HepG2 (cell line): Measurements from ENCODE around the gene LRRC15. TPM values are rescaled to one million over a fixed set of nuclear protein-coding genes. Genes with fewer than 3 reads are reported as not detected.

Experiments
- ARHGAP35 ChIP-seq: sonication (generic); formaldehyde crosslinking; IDR thresholded peaks from 2 replicates; pipeline ENCODE4 v1.9.0; 2022; ENCODE audit warnings: mild to moderate bottlenecking, inconsistent platforms, moderate library complexity, missing genetic modification reagents, borderline replicate concordance
- FOXP4 ChIP-seq: sonication (generic); formaldehyde crosslinking; IDR thresholded peaks from 2 replicates; pipeline ENCODE4 v1.4.0; 2020; ENCODE audit warnings: missing genetic modification reagents
- GATAD2A ChIP-seq: IDR thresholded peaks from 2 replicates; pipeline ENCODE4 v1.6.1; 2016
- HMG20A ChIP-seq: IDR thresholded peaks from 2 replicates; pipeline ENCODE4 v1.6.1; 2016; ENCODE audit warnings: borderline replicate concordance
- KDM3A ChIP-seq: IDR thresholded peaks from 2 replicates; pipeline ENCODE4 v1.6.1; 2018; ENCODE audit warnings: low read depth, missing compliant biosample characterization
- KLF16 ChIP-seq, 2 experiments: sonication (generic) in 1 of 2; formaldehyde crosslinking in 1 of 2; IDR thresholded peaks; 2 replicates each; pipeline versions ENCODE4 v1.6.1 to v1.8.0; 2016 to 2023; ENCODE audit warnings: missing genetic modification reagents in 2 of 2, missing compliant biosample characterization in 1 of 2
- KMT2A ChIP-seq: sonication (generic); formaldehyde crosslinking; IDR thresholded peaks from 2 replicates; pipeline ENCODE4 v1.4.0; 2020; ENCODE audit warnings: missing genetic modification reagents
- MZF1 ChIP-seq: sonication (generic); formaldehyde crosslinking; IDR thresholded peaks from 2 replicates; pipeline ENCODE4 v1.8.1; 2023; ENCODE audit warnings: mild to moderate bottlenecking, missing genetic modification reagents, borderline replicate concordance
- NCOA5 ChIP-seq: sonication (generic); formaldehyde crosslinking; IDR thresholded peaks from 2 replicates; pipeline ENCODE4 v1.4.0; 2020; ENCODE audit warnings: missing genetic modification reagents
- SSRP1 ChIP-seq: IDR thresholded peaks from 2 replicates; pipeline ENCODE4 v1.6.1; 2016; ENCODE audit warnings: control low read depth
- STAT5B ChIP-seq: sonication (generic); formaldehyde crosslinking; IDR thresholded peaks from 2 replicates; pipeline ENCODE4 v1.4.0; 2020; ENCODE audit warnings: missing genetic modification reagents
- TAF1 ChIP-seq: sonication (generic); formaldehyde crosslinking; IDR thresholded peaks from 2 replicates; pipeline ENCODE4 v1.4.0; 2020; ENCODE audit warnings: missing genetic modification reagents
- TMF1 ChIP-seq: sonication (generic); formaldehyde crosslinking; IDR thresholded peaks from 2 replicates; pipeline ENCODE4 v1.8.1; 2022; ENCODE audit warnings: low read depth, missing genetic modification reagents
- USF2 ChIP-seq, 2 experiments: sonication (generic) in 1 of 2; formaldehyde crosslinking in 1 of 2; IDR thresholded peaks; 2 replicates each; pipeline versions ENCODE4 v1.5.1 to v1.6.1; 2011 to 2020; ENCODE audit warnings: borderline replicate concordance in 1 of 2, low read depth in 1 of 2, low read length in 1 of 2, mild to moderate bottlenecking in 1 of 2, missing genetic modification reagents in 1 of 2, moderate library complexity in 1 of 2
- ZBTB1 ChIP-seq: sonication (generic); formaldehyde crosslinking; IDR thresholded peaks from 2 replicates; pipeline ENCODE4 v1.4.0; 2020; ENCODE audit warnings: missing genetic modification reagents, borderline replicate concordance
- ZBTB37 ChIP-seq: sonication (generic); formaldehyde crosslinking; IDR thresholded peaks from 2 replicates; pipeline ENCODE4 v1.4.0; 2020; ENCODE audit warnings: mild to moderate bottlenecking, missing genetic modification reagents
- ZBTB7A ChIP-seq: sonication (generic); formaldehyde crosslinking; IDR thresholded peaks from 2 replicates; pipeline ENCODE4 v1.8.0; 2022; ENCODE audit warnings: mild to moderate bottlenecking, missing genetic modification reagents
- ZNF614 ChIP-seq: IDR thresholded peaks from 2 replicates; pipeline ENCODE4 v1.6.1; 2018; ENCODE audit warnings: missing biosample characterization, missing genetic modification reagents, inconsistent platforms, borderline replicate concordance
- ZNF619 ChIP-seq: sonication (generic); formaldehyde crosslinking; IDR thresholded peaks from 2 replicates; pipeline ENCODE4 v1.4.0; 2020; ENCODE audit warnings: mild to moderate bottlenecking, missing genetic modification reagents
- ZNF709 ChIP-seq: sonication (generic); formaldehyde crosslinking; IDR thresholded peaks from 2 replicates; pipeline ENCODE4 v1.5.0; 2020; ENCODE audit warnings: mild to moderate bottlenecking, missing genetic modification reagents
- ZNF766 ChIP-seq: sonication (generic); formaldehyde crosslinking; IDR thresholded peaks from 2 replicates; pipeline ENCODE4 v1.5.0; 2020; ENCODE audit warnings: missing genetic modification reagents, borderline replicate concordance
- ZSCAN21 ChIP-seq: sonication (generic); formaldehyde crosslinking; IDR thresholded peaks from 2 replicates; pipeline ENCODE4 v1.8.0; 2022; ENCODE audit warnings: mild to moderate bottlenecking, missing genetic modification reagents, moderate library complexity, borderline replicate concordance
- polyA plus RNA-seq, 8 experiments: library from polyadenylated mRNA; depleted of rRNA in 3 of 8; stranded (reverse) in 7 of 8; unstranded in 1 of 8; fragments of >200 nt; fragmentation: Illumina TruSeq in 4 of 8; extraction: Trizol in 4 of 8; gene quantifications; 2 replicates each; pipeline versions ENCODE4 v1.2.1 to v1.2.3, GENCODE V29; 2011 to 2016; ENCODE audit warnings: low read depth in 4 of 8, missing spikeins in 1 of 8, mixed read lengths in 1 of 8; ENCODE audit not compliant: insufficient read depth in 1 of 8
- total RNA-seq, 5 experiments: library from RNA; depleted of rRNA; stranded (reverse); fragments of >200 nt; fragmentation: Illumina TruSeq; extraction: Trizol; gene quantifications; 2 replicates each; pipeline ENCODE4 v1.2.3, GENCODE V29; 2016; ENCODE audit warnings: low read depth in 1 of 5
- TF ChIP-seq, protein P1 (sequence below): sonication (generic); formaldehyde crosslinking; conservative IDR thresholded peaks from 2 replicates; pipeline ENCODE4 v1.8.0; 2022; ENCODE audit warnings: mild to moderate bottlenecking, moderate library complexity, missing genetic modification reagents

Gene LRRC15
- total and polyA plus RNA-seq, 2 of the 13 experiments (the other 11 are each of a cell fraction or from before 2014, with no cell fraction given) = not detected

- peak; percentile 54; the same call in 1 of the 2 replicates for TF ChIP-seq ZNF766 (CRISPR knock-in tag)
- TF ChIP-seq ARHGAP35 (CRISPR knock-in tag) = no peak
- TF ChIP-seq HMG20A (CRISPR knock-in tag) = peak; percentile 36; the same call in 1 of the 2 replicates
- TF ChIP-seq ZNF619 (CRISPR knock-in tag) = 0 out of 2 replicates have a peak, but pooled peaks have one; percentile 41
- TF ChIP-seq USF2 (IDR thresholded peaks at IDR 0.05; ENCODE audit: low read depth, low read length) = peak; percentile 82
- peak; percentile 90; the same call in 1 of the 2 replicates for TF ChIP-seq USF2 (CRISPR knock-in tag; IDR thresholded peaks at IDR 0.05; ENCODE audit: borderline replicate concordance)
- 0 out of 2 replicates have a peak, but pooled peaks have one; percentile 17 for TF ChIP-seq ZBTB7A (CRISPR knock-in tag)
- TF ChIP-seq ZSCAN21 (CRISPR knock-in tag) = peak; percentile 75; the same call in 1 of the 2 replicates
- peak; percentile 89 for TF ChIP-seq TAF1 (CRISPR knock-in tag)
- TF ChIP-seq ZBTB1 (CRISPR knock-in tag) = no peak
- TF ChIP-seq ZNF614 (CRISPR knock-in tag) = peak; percentile 59; the same call in 1 of the 2 replicates
- TF ChIP-seq FOXP4 (CRISPR knock-in tag) = peak; percentile 70
- TF ChIP-seq KDM3A (CRISPR knock-in tag) = peak; percentile 79; the same call in 1 of the 2 replicates
- peak in 1 of 2 experiments; percentile 56; a peak in 1 of 4 replicates for TF ChIP-seq KLF16 (CRISPR knock-in tag; IDR thresholded peaks at IDR 0.05)
- TF ChIP-seq MZF1 (CRISPR knock-in tag) = no peak
- TF ChIP-seq GATAD2A (CRISPR knock-in tag) = peak; percentile 73
- TF ChIP-seq ZBTB37 (CRISPR knock-in tag) = 0 out of 2 replicates have a peak, but pooled peaks have one; percentile 54
- no peak for TF ChIP-seq KMT2A (CRISPR knock-in tag)
- TF ChIP-seq TMF1 (CRISPR knock-in tag) = no peak
- TF ChIP-seq, protein P1, sequence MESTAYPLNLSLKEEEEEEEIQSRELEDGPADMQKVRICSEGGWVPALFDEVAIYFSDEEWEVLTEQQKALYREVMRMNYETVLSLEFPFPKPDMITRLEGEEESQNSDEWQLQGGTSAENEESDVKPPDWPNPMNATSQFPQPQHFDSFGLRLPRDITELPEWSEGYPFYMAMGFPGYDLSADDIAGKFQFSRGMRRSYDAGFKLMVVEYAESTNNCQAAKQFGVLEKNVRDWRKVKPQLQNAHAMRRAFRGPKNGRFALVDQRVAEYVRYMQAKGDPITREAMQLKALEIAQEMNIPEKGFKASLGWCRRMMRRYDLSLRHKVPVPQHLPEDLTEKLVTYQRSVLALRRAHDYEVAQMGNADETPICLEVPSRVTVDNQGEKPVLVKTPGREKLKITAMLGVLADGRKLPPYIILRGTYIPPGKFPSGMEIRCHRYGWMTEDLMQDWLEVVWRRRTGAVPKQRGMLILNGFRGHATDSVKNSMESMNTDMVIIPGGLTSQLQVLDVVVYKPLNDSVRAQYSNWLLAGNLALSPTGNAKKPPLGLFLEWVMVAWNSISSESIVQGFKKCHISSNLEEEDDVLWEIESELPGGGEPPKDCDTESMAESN = peak; percentile 74
- peak; percentile 65; the same call in 1 of the 2 replicates for TF ChIP-seq ZNF709 (CRISPR knock-in tag)
- TF ChIP-seq NCOA5 (CRISPR knock-in tag) = no peak
- TF ChIP-seq SSRP1 (CRISPR knock-in tag) = no peak
- no peak for TF ChIP-seq STAT5B (CRISPR knock-in tag)
Measured at GRCh38 chr3:194351080-194351672, 18.4 kb downstream of the LRRC15 start, which contains the start of gene CPN2 (continued).
